Cardiac muscle cell (in vitro differentiated cells and primary cell): ENCODE data around the gene NAA35. TPM values are rescaled to one million over a fixed set of nuclear protein-coding genes. Genes with fewer than 3 reads are reported as not detected.

Experiments used
- DNase-seq, 2 donors: peaks; one replicate each; pipeline versions ENCODE4 v3.0.0 to v3.0.0-alpha.2; 2010 to 2017; ENCODE audit warnings: low read depth in 1 of 2, low spot score in 1 of 2
- H3K27ac ChIP-seq: fragments of 200-600 bp; sonication (generic); 2 replicates; pipeline ENCODE4 v1.5.1; 2016
- H3K27me3 ChIP-seq: fragments of 200-600 bp; sonication (generic); 2 replicates; pipeline ENCODE4 v1.6.0; 2016; ENCODE audit warnings: control low read depth
- H3K36me3 ChIP-seq: fragments of 200-600 bp; sonication (generic); 2 replicates; pipeline ENCODE4 v1.5.1; 2016; ENCODE audit warnings: control low read depth
- H3K4me1 ChIP-seq: fragments of 200-600 bp; sonication (generic); 2 replicates; pipeline ENCODE4 v1.8.1; 2017; ENCODE audit warnings: low read depth, mild to moderate bottlenecking, mixed run types
- H3K4me3 ChIP-seq: fragments of 200-600 bp; sonication (generic); 2 replicates; pipeline ENCODE4 v1.5.1; 2016; ENCODE audit warnings: mild to moderate bottlenecking
- H3K9me3 ChIP-seq: fragments of 200-600 bp; sonication (generic); 2 replicates; pipeline ENCODE4 v1.5.1; 2017; ENCODE audit warnings: low read depth, mild to moderate bottlenecking, control low read depth
- polyA plus RNA-seq: library from polyadenylated mRNA; unstranded; fragments of >200 nt; fragmentation: Nextera tagmentation; extraction: Ambion mirVana; gene quantifications from 2 replicates; pipeline ENCODE4 v1.2.1, GENCODE V29; 2016
- total RNA-seq: library from RNA; depleted of rRNA; stranded (reverse); fragments of >200 nt; gene quantifications from 2 replicates; pipeline ENCODE4 v1.2.3, GENCODE V29; 2016
- TF ChIP-seq, protein P1 (sequence below): IDR thresholded peaks from 2 replicates; pipeline ENCODE4 v1.5.1; 2012; ENCODE audit warnings: low read depth, mild to moderate bottlenecking, low read length

The NAA35 gene
- total and polyA plus RNA-seq, 2 experiments from 2014 or later = 31.5 to 32.4 TPM

GRCh38 chr9:85899388-85899787 lies 41.6 kb upstream of the NAA35 start:
- no peak overlapping the region for H3K4me3 ChIP-seq
- no peaks in the 10 kb centered on the region for H3K4me1 ChIP-seq
- H3K9me3 ChIP-seq = no peaks in the 10 kb centered on the region
- H3K27me3 ChIP-seq = no peaks in the 10 kb centered on the region
- H3K36me3 ChIP-seq = no peaks in the 10 kb centered on the region
- TF ChIP-seq, protein P1, sequence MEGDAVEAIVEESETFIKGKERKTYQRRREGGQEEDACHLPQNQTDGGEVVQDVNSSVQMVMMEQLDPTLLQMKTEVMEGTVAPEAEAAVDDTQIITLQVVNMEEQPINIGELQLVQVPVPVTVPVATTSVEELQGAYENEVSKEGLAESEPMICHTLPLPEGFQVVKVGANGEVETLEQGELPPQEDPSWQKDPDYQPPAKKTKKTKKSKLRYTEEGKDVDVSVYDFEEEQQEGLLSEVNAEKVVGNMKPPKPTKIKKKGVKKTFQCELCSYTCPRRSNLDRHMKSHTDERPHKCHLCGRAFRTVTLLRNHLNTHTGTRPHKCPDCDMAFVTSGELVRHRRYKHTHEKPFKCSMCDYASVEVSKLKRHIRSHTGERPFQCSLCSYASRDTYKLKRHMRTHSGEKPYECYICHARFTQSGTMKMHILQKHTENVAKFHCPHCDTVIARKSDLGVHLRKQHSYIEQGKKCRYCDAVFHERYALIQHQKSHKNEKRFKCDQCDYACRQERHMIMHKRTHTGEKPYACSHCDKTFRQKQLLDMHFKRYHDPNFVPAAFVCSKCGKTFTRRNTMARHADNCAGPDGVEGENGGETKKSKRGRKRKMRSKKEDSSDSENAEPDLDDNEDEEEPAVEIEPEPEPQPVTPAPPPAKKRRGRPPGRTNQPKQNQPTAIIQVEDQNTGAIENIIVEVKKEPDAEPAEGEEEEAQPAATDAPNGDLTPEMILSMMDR = no peak
- no peak for DNase-seq
- H3K27ac ChIP-seq = no peak overlapping the region

DNA sequence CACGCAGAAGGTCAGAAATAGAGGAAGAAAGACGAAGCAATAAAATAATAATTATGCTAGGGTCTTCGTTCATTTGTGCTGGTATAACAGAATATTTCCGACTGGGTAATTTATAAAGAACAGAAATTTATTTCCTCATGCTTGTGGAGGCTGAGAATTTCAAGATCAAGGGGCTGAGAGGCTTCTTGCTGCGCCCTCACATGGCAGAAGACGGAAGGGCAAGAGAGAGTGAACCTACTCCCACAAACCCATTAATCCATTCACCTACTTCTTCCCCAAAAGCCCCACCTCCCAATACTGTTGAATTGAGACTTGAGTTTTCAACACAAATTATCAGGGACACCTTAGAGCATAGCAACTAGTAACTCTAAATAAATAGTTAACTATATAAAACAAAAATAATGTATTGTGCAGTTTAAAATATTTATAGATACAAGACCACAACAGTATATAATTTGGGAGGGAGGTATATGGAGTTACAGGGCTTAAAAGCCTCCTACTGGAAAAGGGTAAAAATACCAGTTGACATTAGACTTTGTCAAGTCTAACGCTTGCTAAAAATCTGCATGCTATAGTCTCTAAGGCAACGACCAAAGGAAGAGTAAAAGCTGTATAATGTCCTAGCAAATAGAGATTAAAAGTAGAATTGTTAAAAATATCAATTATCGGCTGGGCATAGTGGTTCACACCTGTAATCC lies 40.3 kb upstream of the NAA35 start:
- Histone ChIP-seq H3K36me3 (no peaks in the 10 kb centered on the region), H3K4me3 (no peak overlapping the region), H3K4me1 (no peaks in the 10 kb centered on the region), H3K9me3 (no peaks in the 10 kb centered on the region), H3K27me3 (no peaks in the 10 kb centered on the region), H3K27ac (no peak overlapping the region)
- TF ChIP-seq, protein P1 = peak; percentile 47
- peak; percentile 18 to 59 for DNase-seq

- TF ChIP-seq, protein P1 = no peak
- DNase-seq = no peak
- Histone ChIP-seq H3K27me3 (no peaks in the 10 kb centered on the region), H3K4me3 (no peak overlapping the region), H3K36me3 (no peaks in the 10 kb centered on the region), H3K9me3 (no peaks in the 10 kb centered on the region), H3K27ac (no peak overlapping the region), H3K4me1 (no peaks in the 10 kb centered on the region)
Measured at GRCh38 chr9:85904975-85905374, 36.0 kb upstream of the NAA35 start.

GRCh38 chr9:85905957-85906356 lies 35.0 kb upstream of the NAA35 start:
- Histone ChIP-seq H3K36me3 (no peaks in the 10 kb centered on the region), H3K27me3 (no peaks in the 10 kb centered on the region), H3K9me3 (no peaks in the 10 kb centered on the region), H3K4me3 (no peak overlapping the region), H3K27ac (no peak overlapping the region), H3K4me1 (no peaks in the 10 kb centered on the region)
- TF ChIP-seq, protein P1 = no peak
- DNase-seq = no peak

DNA sequence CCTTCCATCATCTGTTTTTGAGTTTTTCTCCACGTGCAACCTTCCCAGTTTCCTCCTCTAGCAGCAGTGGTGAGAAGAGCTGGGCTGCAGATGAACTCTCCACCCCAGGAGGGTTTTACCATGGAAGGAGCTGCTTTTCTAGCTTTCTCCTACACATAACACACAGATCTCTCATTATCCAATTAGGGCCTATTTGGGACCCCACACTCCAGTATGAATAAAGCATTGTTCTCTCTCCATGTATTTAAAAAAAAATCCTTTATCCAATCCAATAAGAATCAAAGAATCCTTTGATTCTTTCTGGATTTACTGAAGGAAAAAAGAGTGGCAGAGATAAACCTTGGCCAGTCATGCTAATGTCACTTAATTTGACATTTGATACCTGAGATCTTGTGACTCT lies 31.6 kb upstream of the NAA35 start:
- Histone ChIP-seq H3K27ac (no peak overlapping the region), H3K27me3 (no peaks in the 10 kb centered on the region), H3K36me3 (no peaks in the 10 kb centered on the region), H3K9me3 (no peaks in the 10 kb centered on the region), H3K4me1 (no peaks in the 10 kb centered on the region), H3K4me3 (no peak overlapping the region)
- TF ChIP-seq, protein P1 = no peak
- DNase-seq = no peak
